Measurements from ENCODE around the gene FBXO41. TPM values are rescaled to one million over a fixed set of nuclear protein-coding genes. Genes with fewer than 3 reads are reported as not detected.

The FBXO41 gene
- polyA plus RNA-seq, 1 of the 3 experiments (the other 2 are of a cell fraction): 3.1 TPM

- TF ChIP-seq CTCF (IDR thresholded peaks at IDR 0.05): no peak
- no peak for TF ChIP-seq CHD2 (IDR thresholded peaks at IDR 0.05; ENCODE audit: low read length, partially characterized antibody)
- no peak for TF ChIP-seq EZH2phosphoT487 (IDR thresholded peaks at IDR 0.05; ENCODE audit: borderline replicate concordance, low read depth)
- TF ChIP-seq NRF1 (IDR thresholded peaks at IDR 0.05; ENCODE audit: low read depth, low read length): no peak
- TF ChIP-seq NFIC (IDR thresholded peaks at IDR 0.05; ENCODE audit: borderline replicate concordance): no peak
- TF ChIP-seq SIN3A (IDR thresholded peaks at IDR 0.05; ENCODE audit: borderline replicate concordance, low read depth, low read length): no peak
- TF ChIP-seq SMC3 (IDR thresholded peaks at IDR 0.05; ENCODE audit: low read depth, low read length): no peak
- TF ChIP-seq POLR2AphosphoS5 (IDR thresholded peaks at IDR 0.05; ENCODE audit: low read depth, low read length): no peak
- no peak for TF ChIP-seq MEF2A (IDR thresholded peaks at IDR 0.05; ENCODE audit: borderline replicate concordance, low read depth)
- no peak for TF ChIP-seq FOXJ3 (CRISPR knock-in tag; IDR thresholded peaks at IDR 0.05)
- no peak for TF ChIP-seq RFX5 (IDR thresholded peaks at IDR 0.05; ENCODE audit: low read length)
- TF ChIP-seq REST (IDR thresholded peaks at IDR 0.05; ENCODE audit: low read depth, low read length): no peak
- TF ChIP-seq YY1 (IDR thresholded peaks at IDR 0.05; ENCODE audit: low read depth): no peak
- no peak for TF ChIP-seq RAD21 (IDR thresholded peaks at IDR 0.05; ENCODE audit: low read length)
- no peak for TF ChIP-seq USF1 (IDR thresholded peaks at IDR 0.05; ENCODE audit: borderline replicate concordance, low read depth)
- no peak for TF ChIP-seq JUND (IDR thresholded peaks at IDR 0.05)
- no peak overlapping the region for H2AFZ ChIP-seq (ENCODE audit: low read depth)
- no peak overlapping the region for H3K4me2 ChIP-seq
- H3K9ac ChIP-seq: no peak overlapping the region
- no peaks in the 10 kb centered on the region for H3F3A ChIP-seq (replicated peaks; ENCODE audit: insufficient read depth)
- WGBS (ENCODE audit: low lambda C conversion rate): no CpG with 5 or more reads among the region's 3 CpGs
- no peaks in the 10 kb centered on the region for H3K9me3 ChIP-seq
- no peaks in the 10 kb centered on the region for H3K79me2 ChIP-seq (ENCODE audit: insufficient read depth)
- no peaks in the 10 kb centered on the region for H3K4me1 ChIP-seq (ENCODE audit: control insufficient read depth in 1 of 2, insufficient read depth in 2 of 2, low read depth in 1 of 2, low read length in 1 of 2)
- H3K4me3 ChIP-seq (ENCODE audit: low read depth in 2 of 2, low read length in 1 of 2): no peak overlapping the region
- H4K20me1 ChIP-seq (ENCODE audit: insufficient read depth): no peaks in the 10 kb centered on the region
- ChIA-PET POLR2A (no interaction called here), CTCF (no interaction called here)
- H3K9me2 ChIP-seq: no peaks in the 10 kb centered on the region
- no peak for DNase-seq
- no peaks in the 10 kb centered on the region for H3K27me3 ChIP-seq (ENCODE audit: insufficient read depth)
- H3K27ac ChIP-seq (ENCODE audit: low read depth in 2 of 2, low read length in 1 of 2): no peak overlapping the region
- peaks cover 7 to 32% of the 10 kb centered on the region in 2 experiments for H3K36me3 ChIP-seq (replicated peaks in 1 of 2; ENCODE audit: control insufficient read depth in 1 of 2, insufficient read depth in 2 of 2, low read length in 1 of 2)
Measured at GRCh38 chr2:73227086-73227485, 57.2 kb downstream of the FBXO41 start.

All from SK-N-SH (cell line).